ENCODE results near the gene CDC42BPG.

Gene CDC42BPG

GRCh38 chr11:64879244-64879900 is 34.9 kb upstream of the CDC42BPG start:
- DNase-seq: no peak

- peak; percentile 91 to 98 for DNase-seq
These were observed 34.2 kb upstream of the CDC42BPG start, which contains the start of gene EHD1 for GRCh38 chr11:64878494-64879243. Gene EHD1 (minus strand): TSS chr11:64878621. CDS start chr11:64878464, 157 bp downstream.

- DNase-seq: peak; percentile 39 to 43
These were observed 33.7 kb upstream of the CDC42BPG start for GRCh38 chr11:64878223-64878493.

- DNase-seq: no peak
These were observed 33.2 kb upstream of the CDC42BPG start for GRCh38 chr11:64877390-64878222.

GRCh38 chr11:64876835-64877341 is 32.4 kb upstream of the CDC42BPG start:
- no peak for DNase-seq

- DNase-seq: no peak
These were observed 31.8 kb upstream of the CDC42BPG start for GRCh38 chr11:64876229-64876750.

- DNase-seq: no peak
These were observed 31.1 kb upstream of the CDC42BPG start for GRCh38 chr11:64875369-64876228.

GRCh38 chr11:64874308-64875240 is 30.1 kb upstream of the CDC42BPG start:
- DNase-seq: no peak

- no peak for DNase-seq
These were observed 28.5 kb upstream of the CDC42BPG start for GRCh38 chr11:64872790-64873488.

GRCh38 chr11:64871492-64871891 is 27.0 kb upstream of the CDC42BPG start:
- no peak for DNase-seq

GRCh38 chr11:64870893-64871466 is 26.5 kb upstream of the CDC42BPG start:
- DNase-seq: no peak

GRCh38 chr11:64870176-64870892 is 25.9 kb upstream of the CDC42BPG start:
- DNase-seq: no peak

GRCh38 chr11:64869571-64870175 is 25.2 kb upstream of the CDC42BPG start:
- peak in 1 of 2 experiments; percentile 55 for DNase-seq

GRCh38 chr11:64868904-64869570 is 24.6 kb upstream of the CDC42BPG start:
- peak in 1 of 2 experiments; percentile 56 for DNase-seq

- DNase-seq: no peak
These were observed 23.5 kb upstream of the CDC42BPG start for GRCh38 chr11:64867748-64868462.

- no peak for DNase-seq
These were observed 21.7 kb upstream of the CDC42BPG start for GRCh38 chr11:64866173-64866491.

- no peak for DNase-seq
These were observed 21.1 kb upstream of the CDC42BPG start for GRCh38 chr11:64865286-64866172.
